A673 (cell line): ENCODE data around the gene HLA-DRB1. TPM values are rescaled to one million over a fixed set of nuclear protein-coding genes. Genes with fewer than 3 reads are reported as not detected.

Experiments
- BruUV-seq: library from RNA; stranded (reverse); fragments of 400-500 nt; replicated peaks from 2 replicates; lab custom pipeline; 2021; lab: Mats Ljungman, UMichigan
- CTCF ChIA-PET: fragments of 300-600 bp; sonication (Branson Sonifier 250); formaldehyde crosslinking; loops from one replicate; lab custom pipeline; 2022; ENCODE audit warnings: antibody characterized with exemption; lab: Charles Lee
- POLR2A ChIA-PET: fragments of 300-600 bp; sonication (Branson Sonifier 250); formaldehyde crosslinking; loops from one replicate; lab custom pipeline; 2022; ENCODE audit warnings: antibody characterized with exemption; ENCODE audit not compliant: low non-redundant PET; lab: Charles Lee
- DNase-seq: peaks from one replicate; pipeline ENCODE4 v3.0.0-alpha.2; 2015; ENCODE audit warnings: low spot score
- H3K27ac ChIP-seq: fragments of 200-600 bp; sonication (generic); 2 replicates; pipeline ENCODE4 v1.5.1; 2016; ENCODE audit warnings: mixed run types, low read depth, mild to moderate bottlenecking, mixed read lengths, antibody characterized with exemption, low read length; ENCODE audit not compliant: poor library complexity, severe bottlenecking
- H3K27me3 ChIP-seq: fragments of 200-600 bp; sonication (generic); replicated peaks from 2 replicates; pipeline ENCODE4 v1.6.1; 2017; ENCODE audit warnings: mixed run types, low read depth, mild to moderate bottlenecking, mixed read lengths, antibody characterized with exemption, low read length; ENCODE audit not compliant: insufficient read depth, poor library complexity
- H3K36me3 ChIP-seq: fragments of 200-600 bp; sonication (generic); 2 replicates; pipeline ENCODE4 v1.6.1; 2016; ENCODE audit warnings: mixed run types, mild to moderate bottlenecking, mixed read lengths, antibody characterized with exemption, low read length; ENCODE audit not compliant: insufficient read depth, poor library complexity, severe bottlenecking
- H3K4me1 ChIP-seq: fragments of 200-600 bp; sonication (generic); 2 replicates; pipeline ENCODE4 v1.6.1; 2017; ENCODE audit warnings: mixed run types, mild to moderate bottlenecking, mixed read lengths, antibody characterized with exemption, low read length; ENCODE audit not compliant: insufficient read depth, poor library complexity, severe bottlenecking
- H3K4me3 ChIP-seq: fragments of 200-600 bp; sonication (generic); 2 replicates; pipeline ENCODE4 v1.5.1; 2016; ENCODE audit warnings: low read depth, mixed run types, mild to moderate bottlenecking, mixed read lengths, low read length; ENCODE audit not compliant: poor library complexity, severe bottlenecking
- H3K9me3 ChIP-seq: fragments of 200-600 bp; sonication (generic); 2 replicates; pipeline ENCODE4 v1.6.1; 2016; ENCODE audit warnings: mixed run types, low read depth, mild to moderate bottlenecking, mixed read lengths, antibody characterized with exemption, low read length; ENCODE audit not compliant: poor library complexity, severe bottlenecking
- EZH2 ChIP-seq: fragments of 200-600 bp; sonication (generic); IDR thresholded peaks from 2 replicates; pipeline ENCODE4 v1.6.1; 2017; ENCODE audit warnings: borderline replicate concordance, low read depth, mild to moderate bottlenecking, mixed read lengths, antibody characterized with exemption, low read length; ENCODE audit not compliant: poor library complexity, severe bottlenecking
- intact Hi-C: fragments of 100-400 bp; cut with micrococcal nuclease; formaldehyde crosslinking; loops from one replicate; pipeline ENCODE4 v1.10.0; 2022; ENCODE audit not compliant: unreplicated experiment
- total RNA-seq: library from RNA; stranded (reverse); gene quantifications from 2 replicates; pipeline ENCODE4 v1.2.3, GENCODE V29; 2021
- TF ChIP-seq, protein P1 (sequence below): fragments of 300-800, 200-600 bp; sonication (generic); conservative IDR thresholded peaks from 2 replicates; pipeline ENCODE4 v1.5.1; 2017; ENCODE audit warnings: low read depth, mild to moderate bottlenecking, antibody characterized with exemption, low read length, moderate library complexity, mixed read lengths

Gene HLA-DRB1
- total RNA-seq, 1 experiment from 2014 or later, result not detected

DNA sequence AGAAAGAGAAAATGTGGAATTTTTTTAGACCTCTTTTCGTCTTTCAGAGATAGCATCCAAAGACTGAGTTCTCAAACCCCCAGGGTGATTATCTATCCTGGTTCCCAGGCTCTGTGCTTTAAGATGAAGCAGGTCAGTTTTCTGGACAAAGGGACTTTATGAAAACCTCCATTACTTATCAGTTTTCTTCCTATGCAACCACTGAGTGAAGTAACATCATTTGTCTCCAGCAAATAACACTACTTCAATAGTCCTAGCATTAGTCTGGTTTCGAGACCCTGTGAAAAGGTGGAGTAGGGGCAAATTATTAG lies 18.3 kb upstream of the HLA-DRB1 start:
- no peak for DNase-seq
- no peak for TF ChIP-seq EZH2
- TF ChIP-seq, protein P1, sequence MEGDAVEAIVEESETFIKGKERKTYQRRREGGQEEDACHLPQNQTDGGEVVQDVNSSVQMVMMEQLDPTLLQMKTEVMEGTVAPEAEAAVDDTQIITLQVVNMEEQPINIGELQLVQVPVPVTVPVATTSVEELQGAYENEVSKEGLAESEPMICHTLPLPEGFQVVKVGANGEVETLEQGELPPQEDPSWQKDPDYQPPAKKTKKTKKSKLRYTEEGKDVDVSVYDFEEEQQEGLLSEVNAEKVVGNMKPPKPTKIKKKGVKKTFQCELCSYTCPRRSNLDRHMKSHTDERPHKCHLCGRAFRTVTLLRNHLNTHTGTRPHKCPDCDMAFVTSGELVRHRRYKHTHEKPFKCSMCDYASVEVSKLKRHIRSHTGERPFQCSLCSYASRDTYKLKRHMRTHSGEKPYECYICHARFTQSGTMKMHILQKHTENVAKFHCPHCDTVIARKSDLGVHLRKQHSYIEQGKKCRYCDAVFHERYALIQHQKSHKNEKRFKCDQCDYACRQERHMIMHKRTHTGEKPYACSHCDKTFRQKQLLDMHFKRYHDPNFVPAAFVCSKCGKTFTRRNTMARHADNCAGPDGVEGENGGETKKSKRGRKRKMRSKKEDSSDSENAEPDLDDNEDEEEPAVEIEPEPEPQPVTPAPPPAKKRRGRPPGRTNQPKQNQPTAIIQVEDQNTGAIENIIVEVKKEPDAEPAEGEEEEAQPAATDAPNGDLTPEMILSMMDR, result no peak
- intact Hi-C loops, result no loop called here
- Histone ChIP-seq H3K4me1 (no peaks in the 10 kb centered on the region), H3K4me3 (no peak overlapping the region), H3K27ac (no peak overlapping the region), H3K27me3 (no peaks in the 10 kb centered on the region), H3K36me3 (no peaks in the 10 kb centered on the region), H3K9me3 (no peaks in the 10 kb centered on the region)
- BruUV-seq, result no TSS peak
- ChIA-PET POLR2A (no interaction called here), CTCF (no interaction called here)

DNA sequence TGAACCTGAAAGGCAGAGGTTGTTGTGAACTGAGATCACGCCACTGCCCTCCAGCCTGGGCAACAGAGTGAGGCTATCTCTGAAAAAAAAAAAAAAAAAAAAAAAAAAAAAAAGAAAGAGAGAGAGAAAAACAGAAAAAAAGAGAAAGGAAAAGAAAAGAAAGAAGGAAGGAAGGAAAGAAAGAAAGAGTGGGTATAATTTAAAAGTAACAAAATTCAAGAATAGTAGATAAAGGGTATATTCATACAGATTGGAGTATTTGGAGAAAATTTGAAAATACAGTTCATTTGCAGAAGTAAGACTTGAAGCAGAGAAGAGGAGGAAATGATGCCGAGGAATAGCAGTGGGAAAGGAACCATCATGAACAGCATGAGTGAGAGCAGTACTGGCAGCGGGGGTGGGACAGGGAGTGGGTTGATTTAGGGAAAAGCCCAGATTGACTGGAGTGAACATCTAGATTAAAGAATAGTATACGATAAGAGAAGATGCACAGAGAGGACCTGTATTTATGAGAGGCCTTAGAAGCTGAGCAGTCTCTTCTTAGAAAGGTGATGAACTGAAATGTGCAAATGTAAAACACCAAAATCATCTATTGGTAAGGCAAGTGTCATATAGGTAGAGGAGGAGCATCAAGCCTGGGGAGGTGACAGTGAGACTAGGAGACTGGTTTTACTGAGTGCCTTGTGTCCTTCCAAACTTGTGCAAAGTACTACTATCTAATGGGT lies 17.8 kb upstream of the HLA-DRB1 start:
- no peak overlapping the region for H3K4me3 ChIP-seq
- no peaks in the 10 kb centered on the region for H3K4me1 ChIP-seq
- H3K36me3 ChIP-seq, result no peaks in the 10 kb centered on the region
- intact Hi-C loops, result no loop called here
- CTCF ChIA-PET, result no interaction called here
- DNase-seq, result no peak
- BruUV-seq, result no TSS peak
- TF ChIP-seq, protein P1, result no peak
- TF ChIP-seq EZH2, result no peak
- no peaks in the 10 kb centered on the region for H3K27me3 ChIP-seq
- POLR2A ChIA-PET, result no interaction called here
- H3K27ac ChIP-seq, result no peak overlapping the region
- no peaks in the 10 kb centered on the region for H3K9me3 ChIP-seq

DNA sequence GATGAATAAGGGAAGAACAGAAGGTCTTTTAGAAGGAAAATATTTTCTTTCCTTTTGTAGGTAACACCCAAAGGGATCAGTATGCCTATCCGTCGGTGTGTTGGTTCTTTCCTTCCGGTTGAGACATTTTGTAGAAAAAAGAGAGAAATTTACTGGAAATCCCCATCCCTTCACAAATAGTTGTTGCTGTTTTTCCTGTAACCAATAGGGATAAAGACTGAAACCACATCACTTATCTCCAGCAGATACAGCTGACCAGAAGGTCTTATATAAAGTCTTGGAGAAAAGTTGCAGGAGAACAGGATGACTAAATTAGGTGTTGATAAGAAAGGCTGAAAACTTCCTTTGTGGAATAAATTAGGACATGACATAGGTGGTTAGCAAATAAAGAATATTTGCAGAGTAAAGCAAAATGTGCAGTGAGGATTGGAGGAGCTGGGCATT lies 14.8 kb upstream of the HLA-DRB1 start:
- no peaks in the 10 kb centered on the region for H3K36me3 ChIP-seq
- TF ChIP-seq EZH2, result no peak
- TF ChIP-seq, protein P1, result no peak
- H3K9me3 ChIP-seq, result no peaks in the 10 kb centered on the region
- no peaks in the 10 kb centered on the region for H3K4me1 ChIP-seq
- intact Hi-C loops, result no loop called here
- BruUV-seq, result no TSS peak
- CTCF ChIA-PET, result no interaction called here
- DNase-seq, result no peak
- no peak overlapping the region for H3K4me3 ChIP-seq
- no peaks in the 10 kb centered on the region for H3K27me3 ChIP-seq
- no peak overlapping the region for H3K27ac ChIP-seq
- POLR2A ChIA-PET, result no interaction called here
